GM21423 (cell line): ENCODE measurements around the gene EP400.
"Not testable (repeated sequence)": the region's sequence is repeated elsewhere in the genome, so short reads cannot be mapped to it uniquely, and the experiment has no call there.

Experiments
- ATAC-seq: cut with Tn5 transposase; IDR thresholded peaks from one replicate; pipeline ENCODE4 v1.9.1; 2021; ENCODE audit warnings: mild to moderate bottlenecking, moderate library complexity; ENCODE audit not compliant: unreplicated experiment

Gene EP400

GRCh38 chr12:131948166-131948712 lies 1.5 kb upstream of the EP400 start:
- ATAC-seq: no peak

GRCh38 chr12:131948713-131949430 lies 870 bp upstream of the EP400 start:
- ATAC-seq: not testable (repeated sequence)

GRCh38 chr12:131950182-131950913 lies 606 bp downstream of the EP400 start:
- peak; percentile 27 for ATAC-seq

GRCh38 chr12:131953810-131954209 lies 4.1 kb downstream of the EP400 start:
- not testable (repeated sequence) for ATAC-seq

- not testable (repeated sequence) for ATAC-seq
Measured at GRCh38 chr12:131954460-131954859, 4.7 kb downstream of the EP400 start.

GRCh38 chr12:131959116-131959515 lies 9.4 kb downstream of the EP400 start:
- no peak for ATAC-seq

- no peak for ATAC-seq
Measured at GRCh38 chr12:131959641-131960589, 10.2 kb downstream of the EP400 start.

- ATAC-seq: not testable (repeated sequence)
Measured at GRCh38 chr12:131960590-131961325, 11.0 kb downstream of the EP400 start.

GRCh38 chr12:131961328-131961727 lies 11.6 kb downstream of the EP400 start:
- not testable (repeated sequence) for ATAC-seq

GRCh38 chr12:131962069-131962468 lies 12.3 kb downstream of the EP400 start:
- no peak for ATAC-seq

GRCh38 chr12:131963381-131963780 lies 13.6 kb downstream of the EP400 start:
- ATAC-seq: no peak

GRCh38 chr12:131965073-131965472 lies 15.3 kb downstream of the EP400 start:
- no peak for ATAC-seq

- ATAC-seq: no peak
Measured at GRCh38 chr12:131971226-131971625, 21.5 kb downstream of the EP400 start.

GRCh38 chr12:131975228-131975627 lies 25.5 kb downstream of the EP400 start:
- no peak for ATAC-seq

GRCh38 chr12:131979606-131980005 lies 29.9 kb downstream of the EP400 start:
- ATAC-seq: no peak

- no peak for ATAC-seq
Measured at GRCh38 chr12:131980263-131980662, 30.5 kb downstream of the EP400 start.

GRCh38 chr12:131981388-131981787 lies 31.6 kb downstream of the EP400 start:
- ATAC-seq: no peak

GRCh38 chr12:131982041-131982440 lies 32.3 kb downstream of the EP400 start:
- no peak for ATAC-seq

GRCh38 chr12:131983026-131983425 lies 33.3 kb downstream of the EP400 start:
- ATAC-seq: no peak

GRCh38 chr12:131983554-131983953 lies 33.8 kb downstream of the EP400 start:
- no peak for ATAC-seq
